Stimulated activated naive CD4-positive, alpha-beta T cell treated with Interleukin-2 at 50 U/mL for 16 hours (primary cell): ENCODE results near the gene SSH3.

Experiments
- DNase-seq: peaks from one replicate; lab custom pipeline; 2025; lab: John Stamatoyannopoulos, UW

The SSH3 gene, protein sequence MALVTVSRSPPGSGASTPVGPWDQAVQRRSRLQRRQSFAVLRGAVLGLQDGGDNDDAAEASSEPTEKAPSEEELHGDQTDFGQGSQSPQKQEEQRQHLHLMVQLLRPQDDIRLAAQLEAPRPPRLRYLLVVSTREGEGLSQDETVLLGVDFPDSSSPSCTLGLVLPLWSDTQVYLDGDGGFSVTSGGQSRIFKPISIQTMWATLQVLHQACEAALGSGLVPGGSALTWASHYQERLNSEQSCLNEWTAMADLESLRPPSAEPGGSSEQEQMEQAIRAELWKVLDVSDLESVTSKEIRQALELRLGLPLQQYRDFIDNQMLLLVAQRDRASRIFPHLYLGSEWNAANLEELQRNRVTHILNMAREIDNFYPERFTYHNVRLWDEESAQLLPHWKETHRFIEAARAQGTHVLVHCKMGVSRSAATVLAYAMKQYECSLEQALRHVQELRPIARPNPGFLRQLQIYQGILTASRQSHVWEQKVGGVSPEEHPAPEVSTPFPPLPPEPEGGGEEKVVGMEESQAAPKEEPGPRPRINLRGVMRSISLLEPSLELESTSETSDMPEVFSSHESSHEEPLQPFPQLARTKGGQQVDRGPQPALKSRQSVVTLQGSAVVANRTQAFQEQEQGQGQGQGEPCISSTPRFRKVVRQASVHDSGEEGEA

GRCh38 chr11:67303132-67303834, at the start of gene SSH3:
Gene SSH3 (plus strand): TSS chr11:67303530. CDS start chr11:67303626, 96 bp downstream.
- peak; percentile 22 for DNase-seq

GRCh38 chr11:67253872-67254624, 49.3 kb upstream of the SSH3 start:
- no peak for DNase-seq

- no peak for DNase-seq
Measured at GRCh38 chr11:67254798-67255197, 48.5 kb upstream of the SSH3 start.

GRCh38 chr11:67255353-67255752, 48.0 kb upstream of the SSH3 start:
- DNase-seq: no peak

GRCh38 chr11:67255864-67256263, 47.5 kb upstream of the SSH3 start:
- DNase-seq: no peak

DNA sequence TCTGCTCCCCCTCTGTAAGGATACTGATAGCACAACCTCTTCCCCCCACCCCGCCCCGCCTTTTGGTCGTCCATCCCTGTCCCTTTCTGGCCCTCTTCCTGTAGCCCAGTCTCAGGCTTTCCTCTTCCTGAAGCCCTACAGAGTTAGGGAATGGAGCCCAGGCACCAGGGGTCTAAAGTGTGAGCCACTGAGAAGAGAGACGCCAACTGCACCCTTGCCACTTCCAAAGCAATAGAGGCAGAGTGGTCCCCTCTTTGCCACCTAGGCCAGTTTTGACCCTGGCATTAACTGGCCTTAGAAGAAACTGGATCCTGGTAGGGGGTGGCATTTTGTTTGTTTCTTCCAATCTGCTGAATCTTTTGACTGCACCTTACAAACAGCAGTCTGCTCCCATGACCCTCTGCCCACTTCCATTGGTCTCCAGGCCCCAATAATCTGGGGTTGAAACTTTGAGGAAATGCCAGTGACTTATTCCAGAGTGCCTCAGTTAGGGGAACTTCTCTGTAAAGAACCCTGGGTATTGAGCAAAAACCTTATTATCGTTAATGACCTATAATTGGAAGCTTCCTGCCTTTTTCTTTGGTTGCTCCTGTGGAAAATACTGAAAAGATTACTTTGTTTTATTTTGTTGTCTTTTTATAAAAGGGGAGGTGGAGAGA, 46.7 kb upstream of the SSH3 start:
- DNase-seq: no peak

GRCh38 chr11:67260406-67260805, 42.9 kb upstream of the SSH3 start:
- DNase-seq: no peak

DNA sequence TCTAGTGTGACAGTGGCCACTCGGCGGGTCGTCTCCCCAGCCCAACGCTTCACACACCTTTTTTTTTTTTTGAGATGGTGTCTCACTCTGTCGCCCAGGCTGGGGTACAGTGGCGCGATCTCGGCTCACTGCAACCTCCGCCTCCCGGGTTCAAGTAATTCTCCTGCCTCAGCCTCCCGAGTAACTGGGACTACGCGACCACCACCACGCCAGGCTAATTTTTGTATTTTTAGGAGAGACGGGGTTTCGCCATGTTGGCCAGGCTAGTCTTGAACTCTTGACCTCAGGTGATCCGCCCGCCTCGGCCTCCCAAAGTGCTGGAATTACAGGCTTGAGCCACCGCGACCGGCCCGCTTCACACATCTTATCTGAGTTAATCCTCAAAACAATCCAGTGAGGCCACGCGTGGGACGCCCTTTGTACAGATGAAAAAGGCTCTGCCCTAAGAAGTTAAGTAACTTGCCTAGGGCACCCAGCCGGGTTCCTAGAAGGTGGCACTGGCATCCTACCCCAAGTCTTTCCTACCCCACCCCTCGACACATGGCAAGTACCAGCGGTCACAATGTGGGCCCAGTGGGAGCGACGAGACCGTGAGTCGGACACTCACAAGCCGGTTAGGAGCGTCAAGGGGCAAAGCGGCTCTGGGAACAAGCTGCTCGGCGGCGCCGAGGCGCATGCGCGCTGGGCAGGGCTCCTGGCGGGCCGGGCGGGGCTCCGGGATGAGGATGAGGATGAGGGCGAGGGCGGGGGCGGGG, 42.3 kb upstream of the SSH3 start:
- peak; percentile 15 for DNase-seq

- no peak for DNase-seq
Measured at GRCh38 chr11:67261640-67261945, 41.7 kb upstream of the SSH3 start.

DNA sequence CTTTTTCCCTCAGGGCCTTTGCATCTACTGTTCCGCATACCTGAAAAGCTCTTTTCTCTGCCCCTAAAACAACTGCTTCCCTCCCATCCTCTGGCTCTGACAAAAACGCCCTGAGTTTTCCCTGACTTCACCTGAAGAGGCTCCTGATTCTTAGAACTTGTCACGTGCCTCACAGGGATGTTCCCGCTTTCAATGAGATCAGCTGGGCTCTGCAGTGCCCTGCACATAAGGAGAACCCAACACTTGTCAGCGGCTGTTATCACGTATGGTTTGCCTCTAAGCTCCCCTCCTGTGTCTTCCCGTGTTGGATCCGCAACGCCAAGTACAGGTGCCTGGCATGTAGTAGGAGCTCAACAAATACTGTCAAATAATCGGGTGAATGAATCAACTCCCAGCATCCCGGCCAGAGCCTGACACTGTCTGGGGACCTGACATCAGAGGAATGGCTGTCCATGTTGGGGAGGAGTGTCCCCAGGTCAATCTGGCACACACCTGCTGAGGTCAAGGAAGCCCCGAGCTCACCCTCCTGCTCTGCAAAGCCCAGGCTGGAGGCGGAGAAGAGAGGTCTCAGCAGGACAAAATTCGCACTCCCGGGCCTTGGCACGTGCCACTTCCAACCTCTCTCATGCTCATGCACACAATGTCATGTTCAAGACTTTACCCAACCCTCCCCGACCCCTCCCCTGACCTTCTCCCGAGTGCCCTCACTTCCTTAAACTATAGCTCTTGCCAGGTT, 41.2 kb upstream of the SSH3 start:
- no peak for DNase-seq

- DNase-seq: peak; percentile 69
Measured at GRCh38 chr11:67262731-67263675, 40.3 kb upstream of the SSH3 start.

GRCh38 chr11:67264260-67264659, 39.1 kb upstream of the SSH3 start:
- no peak for DNase-seq

DNA sequence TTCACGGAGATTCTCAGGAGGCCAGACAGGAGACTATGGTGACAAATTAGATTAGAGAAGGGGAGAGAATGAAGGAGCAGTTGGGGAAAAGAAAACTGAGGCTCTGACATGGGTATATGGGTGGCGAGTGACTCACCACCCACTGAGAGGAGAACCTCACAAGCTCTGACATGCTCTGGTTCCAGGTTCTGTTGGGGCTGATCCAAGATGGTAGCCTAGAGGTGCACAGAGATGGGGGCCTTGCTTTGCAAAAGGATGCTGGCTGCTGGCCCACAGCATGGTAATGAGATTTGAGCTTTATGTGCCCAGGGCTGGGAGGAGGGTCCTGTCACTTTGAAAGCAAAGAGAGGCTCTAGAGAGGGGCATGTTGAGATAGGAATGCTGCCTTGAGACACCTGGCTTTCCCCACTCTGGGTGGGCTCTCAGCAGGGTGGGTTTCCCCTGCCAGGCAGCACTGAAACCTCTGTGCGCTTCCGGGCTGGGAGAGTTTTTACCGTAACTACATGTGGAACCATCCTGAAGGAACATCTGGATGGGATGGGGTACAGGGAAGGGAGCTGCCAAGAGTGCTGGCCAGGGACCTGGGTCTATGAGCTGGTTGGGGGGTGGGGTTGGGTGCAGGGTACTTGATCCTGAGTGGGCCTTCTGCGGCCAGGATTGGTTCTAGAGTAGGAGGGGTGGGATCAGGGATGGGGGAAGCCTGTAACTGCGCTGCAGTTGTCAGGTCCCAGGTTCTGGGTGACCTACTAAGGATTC, 38.3 kb upstream of the SSH3 start:
- no peak for DNase-seq

- DNase-seq: peak; percentile 73
Measured at GRCh38 chr11:67265633-67266448, 37.5 kb upstream of the SSH3 start.

GRCh38 chr11:67266449-67267187, 36.7 kb upstream of the SSH3 start, which contains the start of gene GRK2:
Gene GRK2 (plus strand): TSS chr11:67266473. CDS start chr11:67266700, 227 bp downstream.
- peak; percentile 35 for DNase-seq

DNA sequence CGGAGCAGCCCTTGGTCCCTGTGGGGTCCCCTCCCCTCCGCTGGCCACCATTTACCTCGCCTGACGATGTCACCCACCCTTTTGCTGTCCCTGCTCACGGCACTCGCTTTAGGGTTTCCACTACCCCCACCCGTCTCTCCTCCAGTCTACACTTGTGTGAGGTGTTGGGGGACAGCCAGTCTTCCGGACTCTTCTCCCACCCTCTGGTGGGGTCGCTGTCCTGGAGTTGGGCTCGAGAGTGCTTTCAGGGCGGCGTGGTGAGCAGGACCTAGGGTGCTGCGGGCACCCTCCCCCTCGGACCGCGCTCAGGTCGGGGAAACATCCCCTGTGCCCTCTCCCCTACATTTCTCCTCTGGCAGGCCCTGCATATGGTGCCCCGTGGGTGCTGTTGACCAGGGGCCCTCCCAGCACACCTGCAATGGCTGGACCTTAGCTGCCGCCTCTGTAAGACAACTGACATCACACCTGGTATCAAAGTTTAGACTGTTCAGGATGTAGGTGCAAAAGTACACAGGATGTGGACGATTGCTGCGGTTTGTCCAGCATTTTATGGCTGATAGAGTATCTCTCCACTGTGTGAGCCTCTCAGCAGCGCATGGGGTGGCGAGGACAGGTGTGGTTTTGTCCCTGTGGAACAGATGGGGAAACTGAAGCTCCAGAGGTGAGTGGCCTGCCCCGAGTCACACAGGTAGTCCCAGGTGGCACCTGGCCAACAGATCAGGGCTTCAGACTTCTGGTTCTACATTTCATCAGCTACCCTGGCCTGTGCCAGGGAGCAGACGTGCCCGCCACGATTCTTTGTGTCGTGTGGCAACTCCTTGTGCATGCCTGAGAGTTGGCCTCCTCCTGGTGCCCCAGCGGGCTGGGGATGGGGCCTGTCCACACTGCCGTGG, 35.9 kb upstream of the SSH3 start:
- peak; percentile 41 for DNase-seq
